Left renal pelvis (tissue), 4 donors: ENCODE data around the gene FOXL1. TPM values are rescaled to one million over a fixed set of nuclear protein-coding genes. Genes with fewer than 3 reads are reported as not detected.

Experiments used
- DNase-seq, 4 donors: peaks; one replicate each; pipeline ENCODE4 v3.0.0-alpha.2; 2013; ENCODE audit warnings: low read depth in 4 of 4, low spot score in 3 of 4
- polyA plus RNA-seq, 4 donors: library from polyadenylated mRNA; unstranded; fragments of 120-200 nt; gene quantifications; one replicate each; pipeline ENCODE4 v1.2.1, GENCODE V29; 2013; ENCODE audit not compliant: insufficient read length in 4 of 4

FOXL1 gene
- polyA plus RNA-seq, 4 donors = 8.5 to 22.3 (median 15.0) TPM

- DNase-seq = no peak
Measured at GRCh38 chr16:86625821-86626220, 47.5 kb downstream of the FOXL1 start.

- DNase-seq = no peak
Measured at GRCh38 chr16:86626284-86626683, 47.9 kb downstream of the FOXL1 start.

GRCh38 chr16:86626966-86627365, 48.6 kb downstream of the FOXL1 start:
- no peak for DNase-seq

- DNase-seq = no peak
Measured at GRCh38 chr16:86628614-86629013, 50.3 kb downstream of the FOXL1 start.

GRCh38 chr16:86630471-86630870, 52.1 kb downstream of the FOXL1 start:
- DNase-seq = no peak

- DNase-seq = no peak
Measured at GRCh38 chr16:86631444-86631843, 53.1 kb downstream of the FOXL1 start.

Other genes starting within 250 kb of the FOXL1 start
- gene FOXF1, start 68.0 kb upstream of the FOXL1 start, polyA plus RNA-seq = under 1 TPM; 0.05 to 0.50 (median 0.23) TPM
- gene MTHFSD, start 23.3 kb upstream of the FOXL1 start, polyA plus RNA-seq = 10 to 100 TPM; 20.7 to 30.9 (median 24.8) TPM
- 10 to 100 TPM; 38.7 to 56.4 (median 50.9) TPM for gene FOXC2, start 11.7 kb upstream of the FOXL1 start, polyA plus RNA-seq